HepG2 (cell line): ENCODE measurements around the gene RITA1. TPM values are rescaled to one million over a fixed set of nuclear protein-coding genes. Genes with fewer than 3 reads are reported as not detected.

Source experiments
- CBX5 ChIP-seq: sonication (generic); formaldehyde crosslinking; IDR thresholded peaks from 2 replicates; pipeline ENCODE4 v1.4.0; 2020; ENCODE audit warnings: missing genetic modification reagents, borderline replicate concordance
- HNRNPH1 ChIP-seq: fragments of 200-400 bp; formaldehyde crosslinking; optimal IDR thresholded peaks from 2 replicates; pipeline ENCODE3; 2017; ENCODE audit warnings: mild to moderate bottlenecking, low read depth, low read length
- KDM6A ChIP-seq: IDR thresholded peaks from 2 replicates; pipeline ENCODE4 v1.6.1; 2016; ENCODE audit warnings: low read depth
- MAZ ChIP-seq, 2 experiments: sonication (generic) in 1 of 2; formaldehyde crosslinking in 1 of 2; IDR thresholded peaks; 2 replicates each; pipeline versions ENCODE4 v1.5.0 to v1.6.1; 2012 to 2020; ENCODE audit warnings: low read depth in 2 of 2, mild to moderate bottlenecking in 2 of 2, borderline replicate concordance in 1 of 2, improper control_type of control experiment in 1 of 2, low read length in 1 of 2, missing genetic modification reagents in 1 of 2, moderate library complexity in 1 of 2
- MLXIP ChIP-seq: sonication (generic); formaldehyde crosslinking; IDR thresholded peaks from 2 replicates; pipeline ENCODE4 v1.9.0; 2021; ENCODE audit warnings: missing genetic modification reagents, borderline replicate concordance
- NFIB ChIP-seq: sonication (generic); formaldehyde crosslinking; IDR thresholded peaks from 2 replicates; pipeline ENCODE4 v1.9.0; 2021; ENCODE audit warnings: missing genetic modification reagents, mild to moderate bottlenecking, borderline replicate concordance
- SMAD1 ChIP-seq: sonication (generic); formaldehyde crosslinking; IDR thresholded peaks from 2 replicates; pipeline ENCODE4 v1.4.0; 2020; ENCODE audit warnings: missing genetic modification reagents, low read depth, mild to moderate bottlenecking, borderline replicate concordance
- SP1 ChIP-seq, 2 experiments: fragments of 450-650 bp in 1 of 2; sonication (generic) in 1 of 2; formaldehyde crosslinking in 1 of 2; IDR thresholded peaks; 2 replicates each; pipeline versions ENCODE4 v1.4.0 to v1.6.1; 2016 to 2020; ENCODE audit warnings: missing genetic modification reagents in 1 of 2
- TEAD3 ChIP-seq: optimal IDR thresholded peaks from 2 replicates; pipeline ENCODE3; 2016; ENCODE audit warnings: borderline replicate concordance
- THYN1 ChIP-seq: sonication (generic); formaldehyde crosslinking; IDR thresholded peaks from 2 replicates; pipeline ENCODE4 v1.8.1; 2023; ENCODE audit warnings: low read depth, mild to moderate bottlenecking, moderate library complexity, missing genetic modification reagents, borderline replicate concordance
- ZFP90 ChIP-seq: sonication (generic); formaldehyde crosslinking; IDR thresholded peaks from 2 replicates; pipeline ENCODE4 v1.8.0; 2022; ENCODE audit warnings: missing genetic modification reagents, mild to moderate bottlenecking, inconsistent platforms, borderline replicate concordance
- ZNF274 ChIP-seq: sonication (generic); formaldehyde crosslinking; IDR thresholded peaks from 2 replicates; pipeline ENCODE4 v1.5.1; 2020; ENCODE audit warnings: mild to moderate bottlenecking, missing genetic modification reagents
- ZNF343 ChIP-seq: sonication (generic); formaldehyde crosslinking; IDR thresholded peaks from 2 replicates; pipeline ENCODE4 v1.4.0; 2020; ENCODE audit warnings: mild to moderate bottlenecking, missing genetic modification reagents
- ZNF564 ChIP-seq: sonication (generic); formaldehyde crosslinking; IDR thresholded peaks from 2 replicates; pipeline ENCODE4 v1.8.1; 2023; ENCODE audit warnings: mild to moderate bottlenecking, missing genetic modification reagents
- ZNF879 ChIP-seq: sonication (generic); formaldehyde crosslinking; IDR thresholded peaks from 2 replicates; pipeline ENCODE4 v1.8.1; 2023; ENCODE audit warnings: missing genetic modification reagents
- polyA plus RNA-seq, 8 experiments: library from polyadenylated mRNA; depleted of rRNA in 3 of 8; stranded (reverse) in 7 of 8; unstranded in 1 of 8; fragments of >200 nt; fragmentation: Illumina TruSeq in 4 of 8; extraction: Trizol in 4 of 8; gene quantifications; 2 replicates each; pipeline versions ENCODE4 v1.2.1 to v1.2.3, GENCODE V29; 2011 to 2016; ENCODE audit warnings: low read depth in 4 of 8, missing spikeins in 1 of 8, mixed read lengths in 1 of 8; ENCODE audit not compliant: insufficient read depth in 1 of 8
- total RNA-seq, 5 experiments: library from RNA; depleted of rRNA; stranded (reverse); fragments of >200 nt; fragmentation: Illumina TruSeq; extraction: Trizol; gene quantifications; 2 replicates each; pipeline ENCODE4 v1.2.3, GENCODE V29; 2016; ENCODE audit warnings: low read depth in 1 of 5
- TF ChIP-seq, protein P1 (sequence below): sonication (generic); formaldehyde crosslinking; IDR thresholded peaks from 2 replicates; pipeline ENCODE4 v1.4.0; 2020; ENCODE audit warnings: mild to moderate bottlenecking, missing genetic modification reagents
- TF ChIP-seq, protein P2 (sequence below): sonication (generic); formaldehyde crosslinking; IDR thresholded peaks from 2 replicates; pipeline ENCODE4 v1.4.0; 2020; ENCODE audit warnings: missing genetic modification reagents, borderline replicate concordance
- TF ChIP-seq, protein P3 (sequence below): sonication (generic); formaldehyde crosslinking; IDR thresholded peaks from 2 replicates; pipeline ENCODE4 v1.4.0; 2020; ENCODE audit warnings: missing genetic modification reagents

Gene RITA1
- total and polyA plus RNA-seq, 2 of the 13 experiments (the other 11 are each of a cell fraction or from before 2014, with no cell fraction given) = 12.4 to 28.9 TPM

DNA sequence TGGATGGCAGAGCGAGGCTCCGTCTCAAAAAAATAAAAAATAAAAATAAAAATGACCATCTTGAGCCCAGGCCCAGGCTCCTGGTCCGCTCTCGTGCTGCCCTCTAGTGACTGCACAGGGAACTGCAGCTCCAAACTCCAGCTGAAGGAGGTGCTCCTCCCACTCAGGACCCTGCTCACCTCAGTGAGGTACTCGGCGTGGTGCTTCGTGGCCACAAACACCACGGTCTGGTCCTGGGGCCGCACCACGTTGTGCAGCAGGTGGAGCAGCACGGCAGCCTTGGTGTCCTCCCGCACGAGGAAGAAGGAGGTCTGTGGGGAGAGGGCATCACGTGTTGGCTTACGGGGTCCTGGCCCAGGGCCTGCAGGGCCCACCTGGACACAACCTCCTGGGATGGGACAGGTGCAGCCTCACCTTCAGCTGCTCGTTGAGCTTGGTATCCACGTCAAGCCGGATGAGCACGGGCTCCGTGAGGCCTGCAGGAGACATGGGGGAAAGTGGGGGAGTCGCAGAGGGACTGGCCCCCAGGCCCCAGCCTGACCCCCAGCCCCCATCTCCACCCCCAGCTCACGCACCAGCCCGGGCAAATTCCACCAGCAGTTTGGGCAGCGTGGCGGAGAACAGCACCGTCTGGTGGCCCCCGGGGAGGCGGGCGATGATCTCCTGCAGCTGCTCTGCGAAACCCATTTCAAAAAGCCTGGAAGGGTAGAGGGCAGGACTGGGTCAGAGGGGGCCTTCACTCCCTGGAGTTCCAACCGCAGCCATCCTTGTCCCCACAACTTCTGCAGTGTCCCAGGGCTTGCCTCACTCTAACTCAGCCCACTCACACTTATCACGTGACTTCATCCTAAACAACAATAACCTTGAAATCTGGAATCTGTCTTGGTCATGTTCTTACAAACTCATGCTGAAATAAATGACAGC lies 10.8 kb upstream of the RITA1 start (continued):
- TF ChIP-seq MLXIP (CRISPR knock-in tag) = no peak
- peak; percentile 30 for TF ChIP-seq TEAD3
- no peak for TF ChIP-seq SP1 (IDR thresholded peaks at IDR 0.05)
- TF ChIP-seq SP1 (CRISPR knock-in tag; IDR thresholded peaks at IDR 0.05) = no peak
- no peak for TF ChIP-seq ZNF274 (CRISPR knock-in tag)
- no peak for TF ChIP-seq NFIB (CRISPR knock-in tag)
- no peak for TF ChIP-seq ZNF343 (CRISPR knock-in tag)
- TF ChIP-seq ZNF564 (CRISPR knock-in tag) = no peak
- TF ChIP-seq KDM6A (CRISPR knock-in tag) = no peak
- no peak for TF ChIP-seq SMAD1 (CRISPR knock-in tag)
- TF ChIP-seq, protein P1, sequence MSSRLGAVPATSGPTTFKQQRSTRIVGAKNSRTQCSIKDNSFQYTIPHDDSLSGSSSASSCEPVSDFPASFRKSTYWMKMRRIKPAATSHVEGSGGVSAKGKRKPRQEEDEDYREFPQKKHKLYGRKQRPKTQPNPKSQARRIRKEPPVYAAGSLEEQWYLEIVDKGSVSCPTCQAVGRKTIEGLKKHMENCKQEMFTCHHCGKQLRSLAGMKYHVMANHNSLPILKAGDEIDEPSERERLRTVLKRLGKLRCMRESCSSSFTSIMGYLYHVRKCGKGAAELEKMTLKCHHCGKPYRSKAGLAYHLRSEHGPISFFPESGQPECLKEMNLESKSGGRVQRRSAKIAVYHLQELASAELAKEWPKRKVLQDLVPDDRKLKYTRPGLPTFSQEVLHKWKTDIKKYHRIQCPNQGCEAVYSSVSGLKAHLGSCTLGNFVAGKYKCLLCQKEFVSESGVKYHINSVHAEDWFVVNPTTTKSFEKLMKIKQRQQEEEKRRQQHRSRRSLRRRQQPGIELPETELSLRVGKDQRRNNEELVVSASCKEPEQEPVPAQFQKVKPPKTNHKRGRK (CRISPR knock-in tag) = no peak
- TF ChIP-seq, protein P2, sequence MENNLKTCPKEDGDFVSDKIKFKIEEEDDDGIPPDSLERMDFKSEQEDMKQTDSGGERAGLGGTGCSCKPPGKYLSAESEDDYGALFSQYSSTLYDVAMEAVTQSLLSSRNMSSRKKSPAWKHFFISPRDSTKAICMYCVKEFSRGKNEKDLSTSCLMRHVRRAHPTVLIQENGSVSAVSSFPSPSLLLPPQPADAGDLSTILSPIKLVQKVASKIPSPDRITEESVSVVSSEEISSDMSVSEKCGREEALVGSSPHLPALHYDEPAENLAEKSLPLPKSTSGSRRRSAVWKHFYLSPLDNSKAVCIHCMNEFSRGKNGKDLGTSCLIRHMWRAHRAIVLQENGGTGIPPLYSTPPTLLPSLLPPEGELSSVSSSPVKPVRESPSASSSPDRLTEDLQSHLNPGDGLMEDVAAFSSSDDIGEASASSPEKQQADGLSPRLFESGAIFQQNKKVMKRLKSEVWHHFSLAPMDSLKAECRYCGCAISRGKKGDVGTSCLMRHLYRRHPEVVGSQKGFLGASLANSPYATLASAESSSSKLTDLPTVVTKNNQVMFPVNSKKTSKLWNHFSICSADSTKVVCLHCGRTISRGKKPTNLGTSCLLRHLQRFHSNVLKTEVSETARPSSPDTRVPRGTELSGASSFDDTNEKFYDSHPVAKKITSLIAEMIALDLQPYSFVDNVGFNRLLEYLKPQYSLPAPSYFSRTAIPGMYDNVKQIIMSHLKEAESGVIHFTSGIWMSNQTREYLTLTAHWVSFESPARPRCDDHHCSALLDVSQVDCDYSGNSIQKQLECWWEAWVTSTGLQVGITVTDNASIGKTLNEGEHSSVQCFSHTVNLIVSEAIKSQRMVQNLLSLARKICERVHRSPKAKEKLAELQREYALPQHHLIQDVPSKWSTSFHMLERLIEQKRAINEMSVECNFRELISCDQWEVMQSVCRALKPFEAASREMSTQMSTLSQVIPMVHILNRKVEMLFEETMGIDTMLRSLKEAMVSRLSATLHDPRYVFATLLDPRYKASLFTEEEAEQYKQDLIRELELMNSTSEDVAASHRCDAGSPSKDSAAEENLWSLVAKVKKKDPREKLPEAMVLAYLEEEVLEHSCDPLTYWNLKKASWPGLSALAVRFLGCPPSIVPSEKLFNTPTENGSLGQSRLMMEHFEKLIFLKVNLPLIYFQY (CRISPR knock-in tag) = no peak
- no peak for TF ChIP-seq CBX5 (CRISPR knock-in tag)
- no peak for TF ChIP-seq ZNF879 (CRISPR knock-in tag)
- no peak for TF ChIP-seq ZFP90 (CRISPR knock-in tag)
- no peak for TF ChIP-seq MAZ (IDR thresholded peaks at IDR 0.05; ENCODE audit: borderline replicate concordance, low read depth, low read length)
- TF ChIP-seq MAZ (CRISPR knock-in tag; IDR thresholded peaks at IDR 0.05; ENCODE audit: low read depth) = no peak
- TF ChIP-seq THYN1 = no peak
- TF ChIP-seq, protein P3, sequence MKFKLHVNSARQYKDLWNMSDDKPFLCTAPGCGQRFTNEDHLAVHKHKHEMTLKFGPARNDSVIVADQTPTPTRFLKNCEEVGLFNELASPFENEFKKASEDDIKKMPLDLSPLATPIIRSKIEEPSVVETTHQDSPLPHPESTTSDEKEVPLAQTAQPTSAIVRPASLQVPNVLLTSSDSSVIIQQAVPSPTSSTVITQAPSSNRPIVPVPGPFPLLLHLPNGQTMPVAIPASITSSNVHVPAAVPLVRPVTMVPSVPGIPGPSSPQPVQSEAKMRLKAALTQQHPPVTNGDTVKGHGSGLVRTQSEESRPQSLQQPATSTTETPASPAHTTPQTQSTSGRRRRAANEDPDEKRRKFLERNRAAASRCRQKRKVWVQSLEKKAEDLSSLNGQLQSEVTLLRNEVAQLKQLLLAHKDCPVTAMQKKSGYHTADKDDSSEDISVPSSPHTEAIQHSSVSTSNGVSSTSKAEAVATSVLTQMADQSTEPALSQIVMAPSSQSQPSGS (CRISPR knock-in tag) = no peak
- no peak for TF ChIP-seq HNRNPH1
